Trophoblast cell (in vitro differentiated cells and primary cell): ENCODE results near the gene PHAX.

Source experiments
- DNase-seq, 2 donors: peaks; one replicate each; pipeline ENCODE4 v3.0.0-alpha.2; 2016
- H2AFZ ChIP-seq: 2 replicates; pipeline ENCODE4 v1.6.1; 2013; ENCODE audit warnings: low read length, moderate library complexity, mild to moderate bottlenecking; ENCODE audit not compliant: insufficient read depth, poor library complexity
- H2AK5ac ChIP-seq: 2 replicates; pipeline ENCODE4 v1.6.1; 2013; ENCODE audit warnings: mild to moderate bottlenecking, low read length
- H2BK120ac ChIP-seq: 2 replicates; pipeline ENCODE4 v1.6.1; 2013; ENCODE audit warnings: low read length, mild to moderate bottlenecking, moderate library complexity; ENCODE audit not compliant: insufficient read depth, poor library complexity
- H2BK12ac ChIP-seq: 2 replicates; pipeline ENCODE4 v1.6.1; 2013; ENCODE audit warnings: mild to moderate bottlenecking, low read length, moderate library complexity
- H2BK5ac ChIP-seq: 2 replicates; pipeline ENCODE4 v1.6.1; 2013; ENCODE audit warnings: low read length, low read depth, moderate library complexity, mild to moderate bottlenecking; ENCODE audit not compliant: poor library complexity
- H3K14ac ChIP-seq: 2 replicates; pipeline ENCODE4 v1.6.1; 2013; ENCODE audit warnings: mild to moderate bottlenecking, low read length
- H3K18ac ChIP-seq: 2 replicates; pipeline ENCODE4 v1.6.1; 2013; ENCODE audit warnings: mild to moderate bottlenecking, low read length
- H3K23ac ChIP-seq: 2 replicates; pipeline ENCODE4 v1.6.1; 2013; ENCODE audit warnings: low read length
- H3K27ac ChIP-seq: 2 replicates; pipeline ENCODE4 v1.5.1; 2013; ENCODE audit warnings: low read depth, mild to moderate bottlenecking, inconsistent platforms, low read length, moderate library complexity
- H3K27me3 ChIP-seq: 2 replicates; pipeline ENCODE4 v1.6.1; 2013; ENCODE audit warnings: inconsistent platforms, mild to moderate bottlenecking, low read length, moderate library complexity; ENCODE audit not compliant: insufficient read depth
- H3K36me3 ChIP-seq, 2 experiments: 1 replicate in 1 of 2; 2 replicates in 1 of 2; pipeline ENCODE4 v1.6.1; 2013; ENCODE audit warnings: low read length in 2 of 2, mild to moderate bottlenecking in 2 of 2, moderate library complexity in 1 of 2; ENCODE audit not compliant: insufficient read depth in 2 of 2, control insufficient read depth in 1 of 2
- H3K4ac ChIP-seq: 2 replicates; pipeline ENCODE4 v1.6.1; 2013; ENCODE audit warnings: low read depth, mild to moderate bottlenecking, low read length, moderate library complexity
- H3K4me1 ChIP-seq, 2 experiments: 1 replicate in 1 of 2; 2 replicates in 1 of 2; pipeline ENCODE4 v1.6.1; 2013; ENCODE audit warnings: low read length in 2 of 2, mild to moderate bottlenecking in 2 of 2, moderate library complexity in 1 of 2; ENCODE audit not compliant: insufficient read depth in 2 of 2, control insufficient read depth in 1 of 2
- H3K4me2 ChIP-seq: 2 replicates; pipeline ENCODE4 v1.6.1; 2013; ENCODE audit warnings: inconsistent platforms, mild to moderate bottlenecking, low read length, moderate library complexity
- H3K4me3 ChIP-seq: 2 replicates; pipeline ENCODE4 v1.5.1; 2013; ENCODE audit warnings: mild to moderate bottlenecking, low read depth, low read length, inconsistent platforms
- H3K79me1 ChIP-seq: one replicate; pipeline ENCODE4 v1.6.1; 2013; ENCODE audit warnings: low read length
- H3K79me2 ChIP-seq: 2 replicates; pipeline ENCODE4 v1.6.1; 2013; ENCODE audit warnings: low read length, mild to moderate bottlenecking; ENCODE audit not compliant: control insufficient read depth, insufficient read depth, poor library complexity
- H3K9ac ChIP-seq: 2 replicates; pipeline ENCODE4 v1.6.1; 2013; ENCODE audit warnings: mild to moderate bottlenecking, low read length
- H3K9me3 ChIP-seq: 2 replicates; pipeline ENCODE4 v1.6.1; 2013; ENCODE audit warnings: low read depth, mild to moderate bottlenecking, control low read depth, inconsistent platforms, low read length; ENCODE audit not compliant: insufficient read depth
- H4K12ac ChIP-seq: 2 replicates; pipeline ENCODE4 v1.6.1; 2013; ENCODE audit warnings: low read depth, mild to moderate bottlenecking, low read length, moderate library complexity
- H4K8ac ChIP-seq: 2 replicates; pipeline ENCODE4 v1.6.1; 2013; ENCODE audit warnings: low read depth, mild to moderate bottlenecking, low read length, moderate library complexity
- H4K91ac ChIP-seq: one replicate; pipeline ENCODE4 v1.6.1; 2013; ENCODE audit warnings: low read depth, mild to moderate bottlenecking, low read length, moderate library complexity
- WGBS: extraction: QIAGEN DNeasy Blood & Tissue Kit; methylation state at CpG from one replicate; pipeline ENCODE4 v1.1.7; 2013; ENCODE audit warnings: missing lambda C conversion rate; ENCODE audit not compliant: insufficient read length, insufficient coverage; ENCODE audit errors: extremely low coverage; 5-methylcytosine and 5-hydroxymethylcytosine counted together

PHAX gene

GRCh38 chr5:126605525-126605924, 4.8 kb downstream of the PHAX start:
- Histone ChIP-seq H3K9ac (no peak overlapping the region), H3K4me1 (peaks cover 0 to 5% of the 10 kb centered on the region in 2 experiments), H2BK5ac (no peak overlapping the region), H3K79me1 (peaks cover 3% of the 10 kb centered on the region), H4K8ac (no peak overlapping the region), H3K27me3 (no peaks in the 10 kb centered on the region), H3K23ac (no peak overlapping the region), H3K9me3 (no peaks in the 10 kb centered on the region), H4K12ac (no peak overlapping the region), H2AFZ (no peak overlapping the region), H3K36me3 (peaks cover 25 to 33% of the 10 kb centered on the region in 2 experiments), H2BK120ac (no peak overlapping the region), H3K14ac (no peak overlapping the region), H3K4me3 (no peak overlapping the region), H3K4me2 (no peak overlapping the region), H3K4ac (no peak overlapping the region), H2BK12ac (no peak overlapping the region), H4K91ac (no peak overlapping the region), H3K27ac (no peak overlapping the region), H3K79me2 (peaks cover 16% of the 10 kb centered on the region), H3K18ac (no peak overlapping the region), H2AK5ac (no peak overlapping the region)
- no peak for DNase-seq
- WGBS, result no CpG with 5 or more reads among the region's 5 CpGs

DNA sequence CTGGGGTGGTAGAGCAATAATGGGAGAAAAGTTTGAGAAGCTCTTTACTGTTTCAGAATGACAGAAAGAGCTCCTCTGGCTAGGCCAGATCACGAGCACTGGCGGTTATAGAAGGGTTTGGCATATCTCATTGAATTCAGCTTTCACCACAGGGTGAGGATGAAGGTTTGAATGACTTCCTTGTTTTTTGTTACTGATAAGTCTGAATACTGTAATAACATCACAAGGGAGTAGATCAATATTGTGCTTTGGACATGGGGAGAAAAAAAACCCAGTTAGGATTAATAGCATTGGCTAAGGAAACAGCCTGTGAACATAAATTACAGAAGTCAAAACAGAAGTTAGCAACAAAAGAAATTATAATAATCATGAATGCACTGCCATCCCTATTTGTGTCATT, 9.4 kb downstream of the PHAX start:
- H4K8ac ChIP-seq, result no peak overlapping the region
- H2BK120ac ChIP-seq, result no peak overlapping the region
- H3K79me1 ChIP-seq, result no peaks in the 10 kb centered on the region
- no peak overlapping the region for H4K91ac ChIP-seq
- no peak overlapping the region for H3K4me2 ChIP-seq
- no CpG with 5 or more reads among the region's 2 CpGs for WGBS
- DNase-seq, result no peak
- no peak overlapping the region for H3K23ac ChIP-seq
- H2AFZ ChIP-seq, result no peak overlapping the region
- no peaks in the 10 kb centered on the region for H3K4me1 ChIP-seq
- H3K4me3 ChIP-seq, result no peak overlapping the region
- no peaks in the 10 kb centered on the region for H3K27me3 ChIP-seq
- H2BK5ac ChIP-seq, result no peak overlapping the region
- H2BK12ac ChIP-seq, result no peak overlapping the region
- no peak overlapping the region for H3K27ac ChIP-seq
- H3K9me3 ChIP-seq, result no peaks in the 10 kb centered on the region
- H3K36me3 ChIP-seq, result peaks cover 25 to 27% of the 10 kb centered on the region in 2 experiments
- H3K4ac ChIP-seq, result peak overlapping the region; percentile 46
- no peak overlapping the region for H3K18ac ChIP-seq
- no peak overlapping the region for H2AK5ac ChIP-seq
- no peak overlapping the region for H3K9ac ChIP-seq
- H4K12ac ChIP-seq, result no peak overlapping the region
- no peak overlapping the region for H3K14ac ChIP-seq
- peaks cover 1% of the 10 kb centered on the region for H3K79me2 ChIP-seq

GRCh38 chr5:126610616-126611015, 9.9 kb downstream of the PHAX start:
- Histone ChIP-seq H3K4ac (no peak overlapping the region), H3K27me3 (no peaks in the 10 kb centered on the region), H2AFZ (no peak overlapping the region), H3K36me3 (peaks cover 23 to 24% of the 10 kb centered on the region in 2 experiments), H3K4me3 (no peak overlapping the region), H3K18ac (no peak overlapping the region), H2BK120ac (no peak overlapping the region), H2AK5ac (no peak overlapping the region), H3K4me2 (no peak overlapping the region), H2BK12ac (no peak overlapping the region), H3K23ac (no peak overlapping the region), H3K14ac (no peak overlapping the region), H3K27ac (no peak overlapping the region), H3K9me3 (no peaks in the 10 kb centered on the region), H3K4me1 (no peaks in the 10 kb centered on the region), H2BK5ac (no peak overlapping the region), H4K8ac (no peak overlapping the region), H4K91ac (no peak overlapping the region), H3K79me2 (no peaks in the 10 kb centered on the region), H3K9ac (no peak overlapping the region), H3K79me1 (no peaks in the 10 kb centered on the region), H4K12ac (no peak overlapping the region)
- DNase-seq, result no peak
- WGBS, result no CpG with 5 or more reads among the region's 6 CpGs

GRCh38 chr5:126613941-126614592, 13.3 kb downstream of the PHAX start:
- no peaks in the 10 kb centered on the region for H3K9me3 ChIP-seq
- H4K12ac ChIP-seq, result no peak overlapping the region
- H3K79me1 ChIP-seq, result no peaks in the 10 kb centered on the region
- H3K14ac ChIP-seq, result no peak overlapping the region
- H3K18ac ChIP-seq, result no peak overlapping the region
- H4K8ac ChIP-seq, result no peak overlapping the region
- no peak overlapping the region for H3K4me3 ChIP-seq
- no peaks in the 10 kb centered on the region for H3K27me3 ChIP-seq
- H3K4ac ChIP-seq, result no peak overlapping the region
- no peak for DNase-seq
- no peak overlapping the region for H2BK120ac ChIP-seq
- H3K9ac ChIP-seq, result no peak overlapping the region
- no peak overlapping the region for H2AFZ ChIP-seq
- no peaks in the 10 kb centered on the region for H3K4me1 ChIP-seq
- no peak overlapping the region for H4K91ac ChIP-seq
- no peak overlapping the region for H2BK5ac ChIP-seq
- no peak overlapping the region for H2BK12ac ChIP-seq
- H3K23ac ChIP-seq, result no peak overlapping the region
- no peak overlapping the region for H3K4me2 ChIP-seq
- peaks cover 27 to 28% of the 10 kb centered on the region in 2 experiments for H3K36me3 ChIP-seq
- no peak overlapping the region for H2AK5ac ChIP-seq
- no CpG with 5 or more reads among the region's 7 CpGs for WGBS
- H3K79me2 ChIP-seq, result no peaks in the 10 kb centered on the region
- H3K27ac ChIP-seq, result no peak overlapping the region
